GM12865 (cell line): ENCODE measurements around the gene CREB5.
A peak's percentile ranks its signal among the peaks of the same experiment; 100 is the strongest.

Experiments used
- DNase-seq: peaks from one replicate; pipeline ENCODE4 v3.0.0; 2010; ENCODE audit warnings: low read depth
- H3K4me3 ChIP-seq: 2 replicates; pipeline ENCODE4 v1.5.1; 2011; ENCODE audit warnings: mild to moderate bottlenecking, low read depth, low read length, control low read depth
- TF ChIP-seq, protein P1 (sequence below): IDR thresholded peaks from 2 replicates; pipeline ENCODE4 v1.5.1; 2011; ENCODE audit warnings: low read length, control low read depth, low read depth, inconsistent platforms; ENCODE audit not compliant: insufficient read depth; ENCODE audit errors: missing control alignments

Gene CREB5

DNA sequence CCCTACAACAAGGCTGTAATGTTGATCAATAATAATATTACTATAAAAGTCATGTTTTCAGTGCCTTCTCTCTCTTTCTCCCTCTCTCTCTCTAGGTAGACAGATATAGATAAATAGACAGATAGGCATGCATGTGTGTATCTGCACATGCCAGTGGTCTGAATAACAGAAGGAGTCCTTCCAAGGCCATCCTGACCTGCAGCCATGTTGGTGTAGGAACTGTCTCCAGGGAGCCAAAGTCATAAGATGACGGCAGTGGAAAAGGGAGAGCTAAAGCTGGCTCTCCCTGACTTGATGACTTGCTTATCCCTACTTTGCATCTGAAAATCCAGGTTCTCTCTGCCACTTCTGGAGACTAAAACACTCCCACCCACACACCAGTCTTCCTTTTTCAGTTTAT is 432.8 kb downstream of the CREB5 start:
- no peak for DNase-seq
- TF ChIP-seq, protein P1, sequence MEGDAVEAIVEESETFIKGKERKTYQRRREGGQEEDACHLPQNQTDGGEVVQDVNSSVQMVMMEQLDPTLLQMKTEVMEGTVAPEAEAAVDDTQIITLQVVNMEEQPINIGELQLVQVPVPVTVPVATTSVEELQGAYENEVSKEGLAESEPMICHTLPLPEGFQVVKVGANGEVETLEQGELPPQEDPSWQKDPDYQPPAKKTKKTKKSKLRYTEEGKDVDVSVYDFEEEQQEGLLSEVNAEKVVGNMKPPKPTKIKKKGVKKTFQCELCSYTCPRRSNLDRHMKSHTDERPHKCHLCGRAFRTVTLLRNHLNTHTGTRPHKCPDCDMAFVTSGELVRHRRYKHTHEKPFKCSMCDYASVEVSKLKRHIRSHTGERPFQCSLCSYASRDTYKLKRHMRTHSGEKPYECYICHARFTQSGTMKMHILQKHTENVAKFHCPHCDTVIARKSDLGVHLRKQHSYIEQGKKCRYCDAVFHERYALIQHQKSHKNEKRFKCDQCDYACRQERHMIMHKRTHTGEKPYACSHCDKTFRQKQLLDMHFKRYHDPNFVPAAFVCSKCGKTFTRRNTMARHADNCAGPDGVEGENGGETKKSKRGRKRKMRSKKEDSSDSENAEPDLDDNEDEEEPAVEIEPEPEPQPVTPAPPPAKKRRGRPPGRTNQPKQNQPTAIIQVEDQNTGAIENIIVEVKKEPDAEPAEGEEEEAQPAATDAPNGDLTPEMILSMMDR: no peak

DNA sequence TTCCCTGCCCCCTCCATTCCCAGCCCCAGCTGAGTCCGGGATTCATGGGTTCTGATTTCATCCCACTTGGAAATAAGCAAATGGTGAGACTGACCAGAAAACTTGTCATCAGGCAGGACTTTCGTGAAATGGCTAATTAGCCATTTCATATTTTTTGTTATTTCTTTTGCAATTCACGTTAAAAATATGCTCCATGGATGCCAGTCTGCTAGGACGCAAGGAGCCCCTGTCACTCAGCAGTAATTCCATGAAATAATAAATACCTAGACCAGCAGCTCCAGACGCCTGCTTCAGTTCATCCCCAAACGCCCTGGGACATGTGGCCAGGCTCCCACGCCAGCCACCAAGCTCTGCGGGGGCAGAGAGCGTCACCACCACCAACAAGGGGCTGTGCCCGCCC is 434.9 kb downstream of the CREB5 start:
- H3K4me3 ChIP-seq: no peak overlapping the region
- DNase-seq: no peak
- TF ChIP-seq, protein P1: no peak

More for the DNA sequence above, 432.8 kb downstream of the CREB5 start:
- H3K4me3 ChIP-seq: no peak overlapping the region

DNA sequence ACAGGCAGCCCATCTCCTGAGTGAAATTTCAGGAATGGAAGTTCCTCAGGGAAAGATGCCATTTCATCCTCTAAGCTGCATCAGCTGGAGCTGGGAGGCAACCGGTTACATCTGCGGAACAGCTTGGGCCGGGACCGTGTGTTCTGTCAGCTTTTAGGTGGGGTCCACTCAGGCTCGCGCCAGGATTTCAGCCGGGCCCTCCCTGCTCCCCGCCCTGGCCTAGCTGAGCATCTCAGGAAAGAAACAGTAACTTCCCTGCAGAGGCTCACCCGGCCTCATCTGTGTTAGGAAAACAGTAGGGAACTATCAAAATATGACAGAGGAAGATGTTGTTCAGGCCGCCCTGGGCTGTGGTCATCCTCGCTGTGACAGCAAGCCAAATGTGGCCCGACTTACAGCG is 435.4 kb downstream of the CREB5 start:
- DNase-seq: no peak
- no peak overlapping the region for H3K4me3 ChIP-seq
- TF ChIP-seq, protein P1: no peak

DNA sequence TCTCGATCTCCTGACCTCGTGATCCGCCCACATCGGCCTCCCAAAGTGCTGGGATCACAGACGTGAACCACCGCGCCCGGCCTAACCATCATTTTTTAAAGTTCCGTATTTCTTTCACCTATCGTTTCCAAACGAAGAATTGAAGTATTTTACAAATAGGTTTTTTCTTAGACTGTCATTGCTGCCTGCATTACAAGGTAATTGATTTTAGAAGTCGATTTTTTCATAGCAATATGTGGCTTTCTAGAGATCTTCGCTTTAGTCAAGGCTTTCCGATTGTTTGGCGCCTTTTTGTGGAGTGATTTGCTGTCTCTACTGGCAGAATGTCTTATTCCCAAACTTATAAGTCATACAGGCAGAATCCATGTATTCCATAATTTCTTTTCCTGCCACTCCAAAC is 436.6 kb downstream of the CREB5 start:
- H3K4me3 ChIP-seq: no peak overlapping the region
- TF ChIP-seq, protein P1: no peak
- no peak for DNase-seq

- H3K4me3 ChIP-seq: no peak overlapping the region
- TF ChIP-seq, protein P1: no peak
- DNase-seq: peak; percentile 5
These were observed 438.4 kb downstream of the CREB5 start for GRCh38 chr7:28850699-28851098.

DNA sequence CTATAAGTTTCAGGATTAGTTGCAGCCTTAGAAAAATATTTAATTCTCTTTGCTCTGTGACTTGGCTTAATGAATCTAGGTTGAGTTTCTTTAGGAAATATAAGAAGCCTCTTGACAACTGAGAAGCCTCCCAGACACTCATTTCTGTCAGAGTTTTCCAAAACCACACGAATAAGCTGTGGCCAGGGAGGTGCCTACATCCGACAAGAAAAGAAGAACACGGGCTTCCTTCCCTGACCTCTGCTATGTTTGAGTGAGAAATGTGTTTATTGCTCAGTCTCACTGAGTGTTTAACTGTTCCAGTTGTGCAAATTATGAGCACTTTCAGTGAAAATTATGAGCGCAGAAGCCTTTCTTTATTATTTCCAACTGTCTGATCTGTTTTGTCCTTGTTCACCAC is 440.8 kb downstream of the CREB5 start:
- H3K4me3 ChIP-seq: no peak overlapping the region
- TF ChIP-seq, protein P1: no peak
- DNase-seq: no peak
